Kidney capillary endothelial cell (primary cell): ENCODE results near the gene IFIT1.
"Not testable (repeated sequence)": the region's sequence is repeated elsewhere in the genome, so short reads cannot be mapped to it uniquely, and the experiment has no call there.

Experiments used
- DNase-seq: peaks from one replicate; pipeline ENCODE4 v3.0.0-alpha.2; 2018; ENCODE audit warnings: low spot score

Gene IFIT1

DNA sequence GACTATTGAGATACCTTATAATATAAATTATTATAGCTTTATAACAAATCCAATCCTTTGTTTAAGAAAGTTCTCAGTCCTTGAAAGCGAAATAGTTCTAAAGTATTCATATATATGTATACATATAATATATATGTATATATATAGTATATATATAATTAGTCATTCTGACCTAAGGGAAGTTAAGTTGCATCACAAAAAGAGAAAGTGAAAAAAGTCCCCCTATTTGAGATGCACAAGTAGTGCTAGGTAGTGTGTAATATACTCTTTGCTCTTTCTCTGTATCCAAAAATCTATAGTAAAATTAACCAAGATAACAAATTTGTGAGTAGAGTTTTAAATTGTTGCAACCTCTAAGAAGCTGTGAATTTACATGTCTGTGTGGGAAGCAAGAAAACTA, 27.9 kb upstream of the IFIT1 start:
- DNase-seq: no peak

DNA sequence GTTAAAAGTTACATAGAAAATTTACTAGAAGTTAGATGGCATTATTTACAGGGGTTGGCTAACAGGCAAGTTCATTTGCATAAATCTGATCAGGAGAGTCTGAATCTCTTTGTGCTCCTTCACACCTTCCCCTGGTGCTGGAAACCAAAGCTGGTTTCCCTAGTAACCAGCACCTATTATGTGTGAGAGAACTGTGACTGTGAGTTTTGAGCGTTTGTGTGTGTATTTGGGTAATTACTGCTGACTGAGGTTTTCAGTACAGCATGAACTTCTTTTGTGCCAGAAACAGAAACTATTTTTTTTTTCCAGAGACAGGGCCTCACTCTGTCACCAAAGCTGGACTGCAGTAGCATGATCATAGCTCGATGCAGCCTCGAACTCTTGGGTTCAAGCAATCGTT, 24.9 kb upstream of the IFIT1 start:
- no peak for DNase-seq

DNA sequence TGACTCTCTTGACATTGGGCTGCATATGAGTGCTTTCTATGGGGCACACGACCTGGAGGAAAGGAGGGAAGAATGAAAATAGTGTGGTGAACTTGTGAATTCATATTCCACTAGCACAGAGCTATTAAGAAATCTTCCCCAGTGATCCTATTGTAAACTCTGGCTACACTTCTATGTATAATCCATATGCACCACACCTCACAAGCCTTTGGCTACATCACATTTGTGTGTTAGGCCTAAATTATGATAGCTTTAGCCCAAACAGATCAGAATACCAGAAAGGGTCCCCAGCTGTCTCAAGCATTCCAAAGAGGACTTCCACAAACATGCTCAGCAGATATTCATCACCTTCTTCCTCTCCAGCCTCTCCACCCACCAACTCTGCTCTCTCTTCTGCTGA, 24.3 kb upstream of the IFIT1 start:
- no peak for DNase-seq

DNA sequence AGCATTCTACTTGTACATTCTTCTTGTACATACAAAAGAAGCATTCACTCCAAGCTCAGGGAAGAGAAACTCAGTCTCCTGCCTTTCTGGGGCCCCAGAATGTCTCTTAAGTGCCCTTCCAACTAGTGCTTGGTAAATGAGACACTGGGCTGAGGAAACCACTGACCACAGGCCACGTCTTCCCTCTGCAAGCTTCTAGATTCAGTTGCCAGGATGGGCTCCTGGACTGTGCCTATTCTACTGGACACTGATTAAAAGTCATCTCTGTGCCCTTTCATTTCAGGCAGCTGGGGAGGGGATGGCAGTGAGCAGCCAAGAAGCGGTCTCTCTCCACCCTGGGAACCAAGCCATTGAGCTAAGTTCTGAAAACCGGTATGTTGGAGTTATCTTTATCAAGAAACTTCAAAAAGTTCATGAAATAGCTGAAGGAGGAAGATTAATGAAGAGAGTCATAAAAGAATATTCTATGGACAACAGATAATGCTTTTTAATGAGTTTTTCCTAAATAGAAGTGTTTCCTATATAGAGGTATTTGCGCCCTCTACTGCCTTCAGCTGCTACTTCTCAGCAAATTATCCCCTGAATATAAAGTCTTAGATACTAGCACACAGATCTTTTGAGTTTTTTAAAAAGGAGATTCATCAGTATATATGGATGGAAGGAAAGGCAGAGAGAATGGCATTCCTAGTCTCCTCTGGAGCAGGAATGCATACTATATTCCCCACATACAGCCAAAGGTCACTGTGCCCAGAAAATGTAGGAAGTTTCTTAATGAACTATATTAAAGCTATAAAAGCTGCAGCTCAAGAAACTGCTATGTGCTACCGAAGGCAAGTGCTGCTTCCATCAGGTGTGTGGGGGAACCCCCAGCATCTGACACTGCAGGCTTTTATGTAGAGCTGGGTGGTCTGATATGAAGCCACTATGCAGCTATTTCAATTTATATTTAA, 23.0 kb upstream of the IFIT1 start:
- peak; percentile 40 for DNase-seq

DNA sequence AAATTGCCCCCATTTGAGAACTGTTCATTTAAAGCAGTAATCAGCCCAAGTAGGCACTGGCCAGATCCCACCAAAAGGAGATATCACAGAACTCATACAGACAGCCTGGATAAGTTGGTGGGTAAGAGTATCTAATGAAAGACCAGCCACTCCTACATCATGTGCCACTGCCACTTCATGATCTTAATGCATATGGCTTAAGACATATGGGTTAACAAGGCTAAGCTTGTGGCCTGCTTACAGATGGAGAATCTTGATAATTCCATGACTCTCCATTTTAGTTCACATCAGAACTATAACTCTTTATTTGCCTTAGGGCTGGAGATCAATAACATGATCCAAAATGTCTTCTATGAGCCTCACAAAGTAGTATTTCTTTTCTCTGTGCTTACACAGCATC, 21.3 kb upstream of the IFIT1 start:
- DNase-seq: no peak

DNA sequence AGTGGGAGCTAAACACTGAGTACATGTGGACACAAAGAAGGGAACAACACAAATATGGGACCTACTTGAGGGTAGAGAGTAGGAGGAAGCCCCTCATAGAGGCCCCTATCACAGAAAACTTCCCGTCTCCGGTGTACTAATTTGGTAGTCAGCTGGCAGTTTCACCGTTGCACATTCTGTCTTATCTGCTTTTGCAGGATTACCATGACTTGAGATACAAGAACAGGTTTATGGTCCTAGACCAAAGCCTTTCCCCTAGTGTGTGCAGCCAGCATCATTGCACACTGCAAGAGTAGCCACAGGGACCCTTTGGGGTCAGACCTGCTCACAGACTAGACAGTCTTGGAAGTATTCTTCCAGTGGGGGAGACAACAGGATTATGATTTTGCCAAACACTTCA, 20.4 kb upstream of the IFIT1 start:
- no peak for DNase-seq

DNA sequence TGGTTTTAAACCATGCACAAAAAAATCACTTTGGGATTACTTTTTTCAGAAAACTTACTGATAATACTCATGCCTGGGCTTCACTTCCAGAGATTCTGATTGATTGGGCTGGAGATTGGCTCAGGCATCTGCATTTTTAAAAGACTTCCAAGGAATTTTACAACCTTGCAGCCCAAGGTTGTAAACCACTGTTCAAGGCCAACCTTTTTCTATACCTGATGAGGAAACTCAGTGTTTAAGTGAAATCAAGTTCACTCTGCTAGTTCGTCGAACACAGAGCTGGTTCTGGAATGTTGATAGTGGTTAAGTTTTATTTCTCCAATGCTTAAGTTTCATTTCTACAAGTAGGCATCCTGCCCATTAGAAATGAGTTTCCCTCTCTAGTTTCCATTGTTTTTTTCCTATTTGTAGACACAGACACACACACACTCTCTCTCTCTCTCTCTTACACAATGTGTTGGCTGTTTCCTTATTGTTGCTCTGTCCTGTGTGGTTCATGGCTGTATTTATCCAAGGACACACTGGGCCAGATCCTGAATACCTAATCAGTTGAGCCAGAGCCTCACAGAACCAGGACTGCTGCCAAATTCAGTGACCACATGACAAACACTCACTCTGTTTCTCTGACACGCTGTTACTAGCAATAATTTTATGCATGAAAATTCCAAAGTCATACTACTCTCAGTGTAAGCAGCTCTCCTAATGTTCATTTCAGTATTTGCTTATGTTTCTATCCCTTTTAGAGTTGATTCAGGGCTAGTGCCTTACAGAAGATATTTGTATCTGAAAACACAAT, 18.3 kb upstream of the IFIT1 start:
- peak; percentile 50 for DNase-seq

DNA sequence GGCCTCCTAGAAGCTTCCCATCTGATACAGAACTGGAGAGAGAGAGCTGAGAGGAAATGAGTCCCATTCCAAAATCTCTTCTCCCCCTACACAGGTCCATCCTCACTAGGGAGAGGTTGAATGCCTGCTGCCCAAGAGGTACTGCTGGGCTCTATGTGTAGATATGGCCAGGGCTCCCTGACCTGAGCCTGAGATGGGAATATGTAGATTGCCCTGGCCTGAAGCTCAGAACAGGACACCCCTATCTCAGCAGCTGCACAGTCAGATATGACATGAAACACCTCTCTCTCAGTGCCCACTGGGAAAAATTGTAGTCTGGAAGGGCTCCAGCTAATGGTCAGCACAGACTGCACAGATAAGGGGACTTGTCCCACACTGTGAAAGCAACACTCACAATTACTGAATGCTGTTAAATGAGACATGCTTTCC, 17.7 kb upstream of the IFIT1 start:
- no peak for DNase-seq

DNA sequence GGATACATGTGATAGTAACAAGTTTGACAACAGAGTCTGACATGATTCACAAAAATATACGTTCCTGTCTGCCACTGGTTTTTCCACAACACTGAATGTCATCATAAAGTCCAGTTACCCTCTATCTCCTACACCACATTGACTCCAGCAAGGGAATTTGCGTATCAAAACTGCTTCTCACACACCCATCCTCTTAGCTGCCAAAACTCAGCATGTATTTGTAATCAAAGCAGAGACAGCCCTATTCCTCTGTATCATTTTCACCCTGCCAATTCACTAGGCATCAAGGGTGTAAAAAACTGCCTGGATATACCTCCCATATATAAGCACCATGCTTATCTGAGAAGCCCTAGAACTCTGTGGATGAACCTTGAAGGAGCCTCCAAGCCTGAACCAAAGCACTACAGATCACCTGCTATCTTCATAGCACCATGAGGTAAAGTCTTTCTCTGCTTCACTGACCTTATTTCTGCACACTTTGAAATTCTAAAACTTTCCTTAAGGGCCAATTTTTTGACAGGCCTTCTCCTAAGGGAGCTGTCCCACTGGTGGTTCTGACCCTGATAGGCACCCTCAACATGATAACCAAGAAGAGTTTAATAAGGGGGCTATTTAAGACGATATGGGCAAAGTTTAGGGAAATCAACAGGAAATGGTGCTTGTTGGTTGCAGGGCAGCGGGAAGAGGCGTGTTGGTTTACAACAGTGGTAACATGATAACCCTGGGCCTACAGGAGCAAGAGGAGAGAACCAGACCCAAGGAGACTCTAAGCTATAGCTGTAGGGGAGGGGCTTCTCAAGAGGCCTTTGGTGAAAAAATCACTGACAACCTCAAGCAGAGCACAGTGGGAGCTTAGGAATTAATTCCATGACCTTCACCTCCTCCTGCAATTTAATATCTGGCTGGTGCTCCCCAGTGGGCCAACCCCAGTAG, 14.5 kb upstream of the IFIT1 start, which contains the start of gene IFIT1B:
IFIT1B (plus strand) TSS at position 352 of the 933 bp plus-strand sequence; CDS start at position 432, 80 bp downstream.
- no peak for DNase-seq

DNA sequence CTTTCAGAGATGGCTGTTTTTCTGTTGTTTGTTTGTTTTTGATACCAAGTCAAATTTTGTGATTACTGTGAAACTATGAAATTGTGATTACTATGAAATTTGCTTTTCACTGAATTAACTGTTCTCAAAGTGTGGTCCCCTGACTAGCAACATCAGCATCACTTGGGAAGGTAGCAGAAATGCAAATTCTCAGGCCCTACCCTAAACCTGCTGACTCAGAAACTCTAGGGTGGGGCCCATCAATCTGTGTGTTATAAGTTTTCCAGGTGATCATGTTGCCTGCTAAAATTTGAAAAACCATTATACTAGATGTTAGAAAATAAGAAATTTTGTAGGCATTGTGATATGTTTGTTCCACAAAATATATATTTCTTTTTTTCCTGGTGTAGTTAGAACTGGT, 13.3 kb upstream of the IFIT1 start:
- DNase-seq: no peak

DNA sequence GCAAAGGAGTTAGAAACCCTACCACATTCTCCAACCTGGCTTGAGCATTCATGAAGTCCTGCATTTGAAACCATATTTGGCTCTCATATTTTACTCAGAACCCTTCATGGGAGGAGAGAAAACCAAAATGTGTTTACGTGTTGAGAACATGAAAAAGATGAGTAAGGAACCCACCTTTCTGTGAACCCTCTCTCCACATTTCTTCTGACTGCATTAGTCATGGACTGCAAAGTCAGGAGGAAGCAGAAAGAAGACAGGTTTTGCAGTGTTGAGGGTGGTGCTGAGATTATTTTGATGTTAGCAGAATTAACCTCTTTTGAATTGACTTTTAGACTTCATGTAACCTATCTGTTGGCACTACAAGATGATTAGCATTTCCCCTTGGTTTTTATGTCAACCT, 9.7 kb upstream of the IFIT1 start:
- no peak for DNase-seq

DNA sequence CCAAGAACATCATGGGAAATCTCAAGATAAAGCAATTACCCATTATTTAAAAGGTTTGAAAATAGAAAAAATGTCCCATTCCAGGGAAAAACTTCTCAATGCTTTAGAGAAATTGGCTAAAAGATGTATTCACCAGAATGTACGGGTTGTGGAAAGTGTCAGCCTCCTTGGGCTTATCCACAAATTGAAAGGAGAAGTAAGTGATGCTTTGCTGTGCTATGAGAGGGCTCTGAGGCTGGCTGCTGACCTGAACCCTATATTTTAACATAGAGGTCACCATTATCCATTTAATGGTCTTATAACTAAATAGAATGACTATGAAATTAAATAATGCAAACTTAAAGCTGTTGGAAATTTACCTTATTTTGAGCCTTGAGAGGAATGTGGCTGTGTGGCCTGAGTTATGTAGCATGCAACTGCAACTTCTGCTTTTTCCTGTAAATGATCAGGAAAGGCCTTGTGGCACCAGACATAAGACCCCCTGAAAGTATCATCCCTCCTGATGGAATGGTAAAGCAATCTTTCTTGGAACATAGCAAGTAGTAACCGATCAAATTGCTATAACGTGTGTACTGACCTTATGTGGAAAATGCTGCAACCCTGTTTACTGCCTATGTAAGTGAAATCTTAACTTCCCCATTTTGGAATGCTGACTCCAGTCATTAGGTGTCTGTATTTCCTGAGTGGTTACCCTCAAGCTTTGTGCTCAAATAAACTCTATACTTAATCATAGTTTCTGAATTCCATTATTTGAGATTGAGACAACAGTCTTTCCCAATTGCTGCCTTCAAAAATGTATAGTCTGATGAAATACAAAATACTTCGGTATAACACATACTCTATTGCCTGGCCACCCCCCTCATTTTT, 7.7 kb upstream of the IFIT1 start:
- no peak for DNase-seq

DNA sequence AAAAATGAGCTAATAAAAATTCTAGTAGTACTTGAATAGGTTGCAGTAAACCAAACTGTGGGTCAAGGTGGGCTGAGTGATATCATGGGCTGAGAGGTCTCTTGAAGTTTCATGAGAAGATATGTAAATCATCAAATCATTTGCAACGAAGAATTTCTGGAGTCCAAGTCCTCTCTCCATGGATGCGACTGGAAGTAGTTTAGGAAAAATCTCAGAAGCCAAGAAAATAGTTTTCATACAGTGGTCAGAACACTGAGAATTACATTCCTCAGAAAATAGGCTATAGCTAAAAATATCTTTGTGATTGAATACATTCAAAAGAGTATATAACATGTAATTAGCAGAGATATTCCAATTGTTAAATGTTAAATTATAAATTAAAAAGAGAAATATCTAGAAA, 3.6 kb upstream of the IFIT1 start:
- no peak for DNase-seq

DNA sequence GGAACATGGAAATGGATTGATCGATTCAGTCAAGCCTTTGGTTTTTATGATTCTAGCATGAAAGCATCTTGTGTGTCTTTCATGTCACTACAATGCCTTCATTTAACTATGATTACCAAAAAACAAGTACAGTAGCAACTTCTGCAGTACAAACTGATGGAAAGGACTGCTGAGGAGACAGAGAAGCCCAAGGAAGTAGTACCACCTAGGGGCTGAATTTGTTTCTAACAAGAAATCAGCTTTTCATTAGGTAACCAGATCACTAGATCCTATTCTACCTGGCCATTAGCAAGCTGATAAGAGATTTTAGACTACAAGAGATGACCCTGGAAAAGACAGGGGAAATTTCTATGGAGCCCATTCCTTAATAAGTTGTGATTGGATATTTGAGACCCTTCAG, 3.2 kb upstream of the IFIT1 start:
- no peak for DNase-seq

DNA sequence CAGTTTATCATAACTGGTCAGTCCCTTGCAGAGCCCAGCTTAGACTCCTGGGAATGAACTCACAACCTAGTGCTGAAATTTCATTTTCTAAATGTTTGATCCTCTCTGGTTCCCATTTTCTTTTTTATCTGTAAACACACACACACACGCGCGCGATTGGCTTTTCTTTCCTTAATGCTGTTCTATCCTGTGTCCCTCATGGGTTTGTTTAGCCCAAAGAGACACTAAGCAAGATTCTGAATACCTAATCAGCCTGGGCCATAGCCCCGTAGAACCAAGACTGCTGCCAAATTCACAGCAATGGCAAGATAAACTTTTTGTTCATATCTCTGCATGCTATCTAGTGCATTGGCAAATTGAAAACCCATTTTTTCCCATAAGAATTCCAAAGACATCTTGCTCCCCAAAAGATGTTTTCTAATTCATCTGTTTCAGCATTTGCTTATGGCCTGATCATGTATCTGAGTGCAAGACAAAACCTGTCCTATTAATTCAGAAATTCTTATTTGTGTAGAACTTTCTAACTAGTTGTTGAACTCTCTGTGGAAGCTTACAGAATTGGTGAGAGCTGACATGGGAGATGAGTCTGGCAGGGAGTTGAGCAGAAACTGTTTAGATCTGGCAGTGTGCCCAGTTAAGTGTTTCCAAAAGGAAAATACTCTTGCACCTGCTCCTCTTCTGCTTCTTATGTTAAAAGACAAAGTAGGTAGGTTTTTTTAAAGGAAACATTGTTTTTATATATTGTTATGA, 1.8 kb upstream of the IFIT1 start:
- DNase-seq: no peak

DNA sequence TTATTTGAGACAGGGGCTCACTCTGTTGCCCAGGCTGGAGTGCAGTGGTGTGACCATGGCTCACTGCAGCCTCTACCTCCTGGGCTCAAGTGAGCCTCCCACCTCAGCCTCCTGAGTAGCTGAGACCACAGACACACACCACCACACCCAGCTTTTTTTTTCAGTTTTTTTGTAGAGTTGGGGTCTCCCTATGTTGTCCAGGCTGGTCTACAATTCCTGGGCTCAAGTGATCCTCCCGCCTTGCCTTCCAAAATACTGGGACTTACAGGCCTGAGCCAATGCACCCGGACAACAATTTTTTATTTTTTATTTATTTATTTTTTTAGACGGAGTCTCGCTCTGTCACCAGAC, 1.2 kb upstream of the IFIT1 start:
- not testable (repeated sequence) for DNase-seq

DNA sequence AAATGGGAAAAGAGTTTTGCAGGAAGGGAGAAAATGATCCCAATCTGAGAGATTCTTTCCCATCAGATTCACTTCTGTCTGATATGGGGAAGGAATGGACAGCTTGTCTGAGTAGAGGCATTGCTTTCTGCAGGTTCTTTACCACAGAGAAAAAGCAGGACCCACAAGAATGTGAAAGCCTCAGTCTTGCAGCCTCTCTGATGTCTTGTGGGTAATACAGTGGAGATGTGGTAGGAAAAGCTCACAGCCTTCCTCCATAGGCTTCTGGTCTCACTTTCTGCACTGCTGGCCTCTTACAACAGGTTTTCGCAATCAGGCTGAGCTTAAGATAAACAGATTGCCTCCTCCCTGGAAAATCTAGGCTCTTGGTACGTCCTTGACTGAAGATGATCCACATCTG, 551 bp downstream of the IFIT1 start:
- no peak for DNase-seq

DNA sequence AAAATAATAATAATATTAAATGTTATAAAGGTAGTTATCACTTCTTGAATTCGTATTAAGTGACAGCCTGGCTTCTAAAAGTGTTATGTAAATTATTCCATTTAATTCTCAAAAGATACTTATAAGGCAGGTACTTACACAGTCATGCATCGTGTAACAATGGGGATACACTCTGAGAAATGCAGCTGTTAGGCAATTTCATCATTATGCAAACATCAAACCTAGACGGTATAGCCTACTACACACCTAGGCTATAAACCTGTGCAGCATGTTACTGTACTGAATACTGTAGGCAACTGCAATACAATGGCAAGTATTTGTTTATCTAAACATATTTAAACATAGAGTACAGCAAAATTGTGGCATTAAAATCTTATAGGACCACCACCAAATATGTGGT, 1.5 kb downstream of the IFIT1 start:
- no peak for DNase-seq

DNA sequence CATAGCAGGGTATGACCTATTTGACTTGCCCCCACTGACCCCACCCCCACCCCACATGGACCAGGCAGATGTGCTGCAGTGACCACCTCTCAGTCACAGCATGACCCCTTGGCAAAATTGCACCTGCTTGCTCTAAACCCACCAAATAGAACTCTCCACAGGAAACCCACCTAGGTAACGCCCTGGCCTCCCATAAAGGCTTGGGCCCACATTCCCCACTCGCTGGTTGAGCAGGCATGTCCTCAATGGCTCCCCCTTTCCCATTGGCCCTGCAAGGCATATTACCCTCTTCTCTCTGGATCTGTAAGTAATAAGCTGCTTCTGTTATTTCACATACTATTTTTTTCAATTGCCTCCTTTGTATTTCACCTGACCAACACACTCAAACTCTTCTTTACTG, 2.7 kb downstream of the IFIT1 start:
- no peak for DNase-seq

DNA sequence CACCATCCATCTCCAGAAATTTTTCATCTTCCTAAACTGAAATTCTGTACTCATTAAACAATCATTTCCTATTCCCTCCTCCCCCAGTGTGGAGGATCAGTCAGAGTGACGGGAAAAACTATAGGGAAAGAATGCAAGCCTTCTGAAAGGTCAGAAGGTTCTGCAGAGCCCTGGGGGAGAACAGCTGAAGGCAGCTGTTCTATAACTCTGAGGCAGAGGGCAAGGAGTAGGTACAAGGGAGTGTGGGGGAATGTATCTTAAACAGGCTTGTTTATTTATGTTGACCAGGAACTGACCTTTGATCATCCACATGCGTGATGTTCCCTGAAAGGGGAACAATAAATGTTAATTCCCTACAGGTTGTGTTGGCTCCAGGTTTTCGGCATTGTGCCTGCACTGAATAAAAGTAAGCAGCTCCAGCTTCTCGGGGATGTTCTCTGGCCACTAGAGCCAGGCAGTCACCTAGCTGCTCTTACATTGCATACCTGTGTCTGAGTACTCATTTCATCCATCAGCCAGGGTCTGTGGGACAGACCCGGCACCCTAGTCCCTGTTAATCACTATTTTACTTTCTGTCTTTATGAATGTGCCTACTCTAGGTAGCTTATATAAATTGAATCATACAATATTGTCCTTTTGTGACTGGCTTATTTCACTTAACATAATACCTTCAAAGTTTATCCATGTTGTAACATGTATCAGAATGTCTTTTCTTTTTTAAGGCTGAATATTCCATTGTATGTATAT, 5.8 kb downstream of the IFIT1 start:
- no peak for DNase-seq
